Small intestine (tissue), 7 donors: ENCODE data around the gene CPLANE1. TPM values are rescaled to one million over a fixed set of nuclear protein-coding genes. Genes with fewer than 3 reads are reported as not detected.
"Not testable (repeated sequence)": the region's sequence is repeated elsewhere in the genome, so short reads cannot be mapped to it uniquely, and the experiment has no call there.

Experiments used
- DNase-seq, 2 donors: peaks; one replicate each; pipeline versions ENCODE4 v3.0.0 to v3.0.0-alpha.2; 2013
- FAIRE-seq: peaks from 2 replicates; lab custom pipeline; 2012; peaks lifted over from hg19 to GRCh38; lab: Jason Lieb, UNC
- H3K27ac ChIP-seq, 3 donors: one replicate each; pipeline ENCODE4 v1.5.1; 2013; ENCODE audit warnings: low read length in 2 of 3, mild to moderate bottlenecking in 2 of 3, control low read depth in 1 of 3, inconsistent platforms in 1 of 3, low read depth in 1 of 3, moderate library complexity in 1 of 3
- H3K27me3 ChIP-seq, 3 donors: one replicate each; pipeline ENCODE4 v1.6.1; 2013; ENCODE audit warnings: low read length in 3 of 3, inconsistent platforms in 1 of 3; ENCODE audit not compliant: control insufficient read depth in 3 of 3, insufficient read depth in 3 of 3
- H3K36me3 ChIP-seq, 3 donors: one replicate each; pipeline ENCODE4 v1.6.1; 2013; ENCODE audit warnings: low read length in 3 of 3, inconsistent platforms in 1 of 3, low read depth in 1 of 3, mild to moderate bottlenecking in 1 of 3, moderate library complexity in 1 of 3; ENCODE audit not compliant: control insufficient read depth in 3 of 3, insufficient read depth in 2 of 3
- H3K4me1 ChIP-seq, 3 donors: one replicate each; pipeline ENCODE4 v1.6.1; 2013; ENCODE audit warnings: low read length in 2 of 3, inconsistent platforms in 1 of 3, low read depth in 1 of 3, mild to moderate bottlenecking in 1 of 3, moderate library complexity in 1 of 3; ENCODE audit not compliant: control insufficient read depth in 3 of 3, insufficient read depth in 2 of 3
- H3K4me3 ChIP-seq, 3 donors: one replicate each; pipeline ENCODE4 v1.5.1; 2013; ENCODE audit warnings: low read length in 3 of 3, control low read depth in 1 of 3, inconsistent platforms in 1 of 3, low read depth in 1 of 3, mild to moderate bottlenecking in 1 of 3, moderate library complexity in 1 of 3
- H3K9me3 ChIP-seq, 2 donors: one replicate each; pipeline ENCODE4 v1.6.1; 2013; ENCODE audit warnings: low read depth in 1 of 2, low read length in 1 of 2; ENCODE audit not compliant: control insufficient read depth in 2 of 2, insufficient read depth in 1 of 2
- WGBS, 3 donors: extraction: QIAGEN DNeasy Blood & Tissue Kit; methylation state at CpG; one replicate each; pipeline ENCODE4 v1.1.7; 2013; 5-methylcytosine and 5-hydroxymethylcytosine counted together
- polyA plus RNA-seq, 4 donors: library from polyadenylated mRNA; stranded (reverse) in 3 of 4; unstranded in 1 of 4; fragments of 200-250 nt in 3 of 4; fragments of 120-200 nt in 1 of 4; gene quantifications; one replicate each; pipeline versions ENCODE4 v1.2.1 to v1.2.3, GENCODE V29; 2013
- donor health status: healthy with polysubstance abuse.
- donor health status: control.
- donor health status: control.
- donor health status: Bipolar disorder and iron deficiency.
- donor health status: healthy.

Gene CPLANE1
- polyA plus RNA-seq, 4 donors, result 0.22 to 10.5 (median 0.81) TPM

- Histone ChIP-seq H3K4me1 (no peaks in the 10 kb centered on the region), H3K4me3 (no peak overlapping the region), H3K36me3 (peaks cover 2 to 33% (median 3%) of the 10 kb centered on the region in 3 donors), H3K27me3 (no peaks in the 10 kb centered on the region), H3K9me3 (no peaks in the 10 kb centered on the region), H3K27ac (no peak overlapping the region)
- 88 to 95% (median 90%) methylated on average over 3 of the region's 3 CpGs for WGBS, 3 donors
- no peak for FAIRE-seq
- DNase-seq, result no peak
Measured at GRCh38 chr5:37174928-37175327, 74.2 kb downstream of the CPLANE1 start.

- no peaks in the 10 kb centered on the region for H3K9me3 ChIP-seq
- H3K27ac ChIP-seq, result no peak overlapping the region
- no peaks in the 10 kb centered on the region for H3K27me3 ChIP-seq
- FAIRE-seq (no peak), DNase-seq (no peak)
- no peak overlapping the region for H3K4me3 ChIP-seq
- H3K4me1 ChIP-seq, result no peaks in the 10 kb centered on the region
- peaks cover 2 to 33% (median 3%) of the 10 kb centered on the region in 3 donors for H3K36me3 ChIP-seq
- 96 to 99% (median 98%) methylated on average over 2 of the region's 2 CpGs for WGBS, 3 donors
Measured at GRCh38 chr5:37172957-37173356, 76.2 kb downstream of the CPLANE1 start.

- no peak for FAIRE-seq
- H3K4me3 ChIP-seq, result no peak overlapping the region
- H3K9me3 ChIP-seq, result no peaks in the 10 kb centered on the region
- H3K27ac ChIP-seq, result no peak overlapping the region
- H3K27me3 ChIP-seq, result no peaks in the 10 kb centered on the region
- no peak for DNase-seq
- H3K36me3 ChIP-seq, result peaks cover 2 to 26% (median 3%) of the 10 kb centered on the region in 3 donors
- H3K4me1 ChIP-seq, result no peaks in the 10 kb centered on the region
- WGBS, 3 donors, result 93 to 97% (median 96%) methylated on average over 6 of the region's 6 CpGs
Measured at GRCh38 chr5:37170856-37171255, 78.3 kb downstream of the CPLANE1 start.

GRCh38 chr5:37166197-37166596 is 83.0 kb downstream of the CPLANE1 start:
- Histone ChIP-seq H3K27me3 (no peaks in the 10 kb centered on the region), H3K27ac (no peak overlapping the region), H3K9me3 (no peaks in the 10 kb centered on the region), H3K4me3 (no peak overlapping the region), H3K4me1 (no peaks in the 10 kb centered on the region), H3K36me3 (peaks cover 0 to 19% (median 2%) of the 10 kb centered on the region in 3 donors)
- DNase-seq, result peak; percentile 21 to 59
- FAIRE-seq, result no peak
- WGBS, 3 donors, result 21 to 53% (median 35%) methylated on average over 3 of the region's 3 CpGs

- 22 to 39% (median 30%) methylated on average over 1 of the region's 1 CpG for WGBS, 3 donors
- H3K9me3 ChIP-seq, result no peaks in the 10 kb centered on the region
- H3K4me3 ChIP-seq, result no peak overlapping the region
- H3K27me3 ChIP-seq, result no peaks in the 10 kb centered on the region
- peak; percentile 37 to 67 for DNase-seq
- H3K4me1 ChIP-seq, result no peaks in the 10 kb centered on the region
- H3K27ac ChIP-seq, result no peak overlapping the region
- FAIRE-seq, result no peak
- peaks cover 0 to 19% (median 2%) of the 10 kb centered on the region in 3 donors for H3K36me3 ChIP-seq
Measured at GRCh38 chr5:37165761-37166160, 83.4 kb downstream of the CPLANE1 start.

GRCh38 chr5:37153661-37154060 is 95.5 kb downstream of the CPLANE1 start:
- Histone ChIP-seq H3K27ac (no peak overlapping the region), H3K9me3 (no peaks in the 10 kb centered on the region), H3K4me3 (no peak overlapping the region), H3K4me1 (no peaks in the 10 kb centered on the region), H3K27me3 (no peaks in the 10 kb centered on the region), H3K36me3 (peaks cover 0 to 19% (median 1%) of the 10 kb centered on the region in 3 donors)
- FAIRE-seq (no peak), DNase-seq (no peak)
- WGBS, 3 donors, result 87 to 94% (median 93%) methylated on average over 3 of the region's 3 CpGs

GRCh38 chr5:37146896-37147295 is 102.3 kb downstream of the CPLANE1 start:
- H3K27me3 ChIP-seq, result no peaks in the 10 kb centered on the region
- FAIRE-seq (no peak), DNase-seq (no peak)
- no peak overlapping the region for H3K4me3 ChIP-seq
- WGBS, 3 donors, result 93 to 97% (median 95%) methylated on average over 1 of the region's 1 CpG
- H3K9me3 ChIP-seq, result peaks cover 0 to 10% of the 10 kb centered on the region in 2 donors
- peaks cover 0 to 18% (median 0%) of the 10 kb centered on the region in 3 donors for H3K36me3 ChIP-seq
- no peaks in the 10 kb centered on the region for H3K4me1 ChIP-seq
- H3K27ac ChIP-seq, result no peak overlapping the region

- 86 to 95% (median 92%) methylated on average over 2 of the region's 2 CpGs for WGBS, 3 donors
- Histone ChIP-seq H3K9me3 (peaks cover 0 to 21% of the 10 kb centered on the region in 2 donors), H3K27me3 (no peaks in the 10 kb centered on the region), H3K27ac (no peak overlapping the region), H3K4me3 (no peak overlapping the region), H3K36me3 (peaks cover 0 to 18% (median 3%) of the 10 kb centered on the region in 3 donors), H3K4me1 (no peaks in the 10 kb centered on the region)
- FAIRE-seq (no peak), DNase-seq (no peak)
Measured at GRCh38 chr5:37136694-37137093, 112.5 kb downstream of the CPLANE1 start.

GRCh38 chr5:37135312-37135711 is 113.9 kb downstream of the CPLANE1 start:
- FAIRE-seq, H3K27ac ChIP-seq, H3K4me1 ChIP-seq, DNase-seq, H3K27me3 ChIP-seq, H3K4me3 ChIP-seq: not testable (repeated sequence)
- Histone ChIP-seq H3K36me3 (peaks cover 0 to 18% (median 0%) of the 10 kb centered on the region in 3 donors), H3K9me3 (peaks cover 0 to 21% of the 10 kb centered on the region in 2 donors)
- 98 to 99% (median 98%) methylated on average over 6 of the region's 6 CpGs for WGBS, 3 donors
